ENCODE results near the gene TEAD2.

TEAD2 gene

DNA sequence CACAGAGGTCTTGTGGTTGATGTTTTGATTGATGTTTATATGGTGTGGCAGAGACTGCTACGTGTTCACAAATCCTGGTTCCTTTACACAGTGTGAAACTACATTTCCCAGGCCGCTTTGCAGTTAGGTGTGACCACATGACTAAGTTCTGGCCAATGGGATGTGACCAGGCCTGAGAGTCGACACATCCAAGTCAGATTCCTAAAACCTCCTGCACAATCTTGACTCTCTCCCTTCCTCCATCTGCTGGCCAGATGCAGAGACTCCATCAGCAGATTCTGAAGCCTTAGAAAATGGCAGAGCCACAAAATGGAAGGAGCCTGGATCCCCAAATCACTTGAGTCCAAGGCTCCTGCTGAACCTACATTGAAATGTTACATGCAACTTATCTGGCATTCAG lies 14.4 kb downstream of the TEAD2 start:
- Histone ChIP-seq H3K4me3 (ENCODE audit: low read length) (no peak overlapping the region), H3K4me1 (ENCODE audit: control insufficient read depth, insufficient read depth, low read length) (no peaks in the 10 kb centered on the region), H3K27me3 (ENCODE audit: control insufficient read depth, insufficient read depth, low read length) (no peaks in the 10 kb centered on the region), H3K36me3 (ENCODE audit: control insufficient read depth, insufficient read depth, low read length) (peaks cover 37% of the 10 kb centered on the region), H3K9me3 (ENCODE audit: control insufficient read depth, insufficient read depth, low read length) (no peaks in the 10 kb centered on the region), H3K27ac (ENCODE audit: low read length) (no peak overlapping the region)
- no peak for DNase-seq (ENCODE audit: low read depth, low spot score)
- WGBS (ENCODE audit: insufficient coverage, insufficient read length) = no CpG with 5 or more reads among the region's 3 CpGs

DNA sequence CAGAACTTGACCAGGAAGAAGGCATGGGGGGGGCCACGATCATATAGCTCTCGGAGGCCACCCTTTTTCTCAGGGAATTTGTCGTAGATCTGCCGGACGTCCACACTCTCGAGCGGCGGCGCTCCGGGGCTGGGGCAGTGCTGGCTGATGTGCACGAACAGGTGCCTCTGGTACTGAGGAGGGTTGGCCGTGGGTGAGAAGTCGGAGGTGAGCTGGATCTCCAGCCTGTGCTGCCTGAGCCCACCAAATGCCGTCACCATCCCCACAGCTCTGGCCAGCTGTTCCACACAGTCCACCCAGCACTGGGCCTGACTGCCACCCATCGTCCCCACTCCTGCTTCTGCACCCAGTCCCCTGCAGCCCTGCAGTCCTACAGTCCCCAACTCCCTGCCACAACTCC lies 15.0 kb downstream of the TEAD2 start:
- Histone ChIP-seq H3K4me3 (ENCODE audit: low read length) (no peak overlapping the region), H3K36me3 (ENCODE audit: control insufficient read depth, insufficient read depth, low read length) (peaks cover 43% of the 10 kb centered on the region), H3K27me3 (ENCODE audit: control insufficient read depth, insufficient read depth, low read length) (no peaks in the 10 kb centered on the region), H3K4me1 (ENCODE audit: control insufficient read depth, insufficient read depth, low read length) (no peaks in the 10 kb centered on the region), H3K9me3 (ENCODE audit: control insufficient read depth, insufficient read depth, low read length) (no peaks in the 10 kb centered on the region), H3K27ac (ENCODE audit: low read length) (no peak overlapping the region)
- WGBS (ENCODE audit: insufficient coverage, insufficient read length) = no CpG with 5 or more reads among the region's 15 CpGs
- DNase-seq (ENCODE audit: low read depth, low spot score) = no peak

DNA sequence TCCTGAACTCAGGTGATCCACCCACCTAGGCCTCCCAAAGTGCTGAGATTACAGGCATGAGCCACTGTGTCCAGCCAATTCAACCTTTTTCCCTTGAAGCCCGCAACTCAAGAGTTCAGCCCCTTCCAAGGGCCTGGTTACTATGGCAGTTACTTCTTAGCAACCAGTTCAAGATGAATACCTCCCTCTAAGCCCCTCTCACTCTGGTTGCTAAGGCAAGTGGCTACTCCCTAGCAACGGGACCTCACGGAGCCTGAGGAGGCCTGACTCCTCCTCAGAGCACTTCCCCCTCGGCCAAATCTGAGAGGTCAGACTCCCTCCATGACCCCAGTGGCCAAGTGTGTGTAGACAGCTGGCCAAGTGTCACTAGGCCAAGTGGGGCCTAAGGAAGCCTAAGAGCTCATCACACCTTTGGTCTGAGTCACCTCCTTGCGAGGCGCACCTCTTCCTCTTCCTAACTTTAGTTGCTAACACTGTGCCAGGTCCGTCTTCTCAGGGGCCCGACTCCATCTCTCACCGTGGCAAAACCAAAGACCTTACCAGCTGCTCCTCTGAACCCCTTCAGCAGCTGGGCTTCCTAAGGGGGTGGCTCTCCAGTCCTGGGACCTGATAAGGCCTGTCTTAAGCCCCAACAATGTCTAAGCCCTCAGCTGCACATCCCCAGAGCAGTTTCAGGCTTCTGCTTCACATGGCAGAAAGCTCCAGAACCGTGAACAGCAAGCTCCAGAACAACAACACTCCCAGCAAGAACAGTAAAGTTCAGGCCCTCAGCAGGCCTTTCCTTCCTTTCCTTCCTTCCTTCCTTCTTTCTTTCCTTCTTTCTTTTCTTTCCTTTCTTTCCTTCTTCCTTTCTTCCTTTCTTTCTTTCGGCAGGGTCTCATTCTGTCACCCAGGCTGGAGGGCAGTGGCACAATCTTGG lies 17.5 kb downstream of the TEAD2 start:
- H3K36me3 ChIP-seq (ENCODE audit: control insufficient read depth, insufficient read depth, low read length) = peaks cover 38% of the 10 kb centered on the region

DNA sequence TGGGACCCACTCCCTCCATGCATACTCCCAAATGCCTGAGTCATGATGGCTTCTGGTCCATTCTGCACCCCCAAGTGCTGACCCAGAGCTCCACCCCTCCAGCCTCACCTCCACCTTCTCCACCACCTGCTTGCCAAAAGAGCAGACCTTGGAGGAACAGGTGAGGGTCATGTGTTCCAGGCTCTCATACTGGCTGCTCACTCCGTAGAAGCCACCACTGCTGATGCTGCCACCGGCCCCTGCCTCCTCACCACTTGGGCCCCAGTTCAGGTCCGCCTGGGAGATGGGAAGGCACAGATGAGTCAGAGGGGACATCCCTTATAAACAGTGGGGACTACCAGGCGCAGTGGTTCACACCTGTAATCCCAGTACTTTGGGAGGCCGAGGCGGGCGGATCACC lies 19.1 kb downstream of the TEAD2 start:
- peaks cover 3% of the 10 kb centered on the region; the same call in 1 of the 2 replicates for H3K4me1 ChIP-seq (ENCODE audit: control insufficient read depth, insufficient read depth, low read length)
- H3K27me3 ChIP-seq (ENCODE audit: control insufficient read depth, insufficient read depth, low read length) = no peaks in the 10 kb centered on the region
- H3K4me3 ChIP-seq (ENCODE audit: low read length) = no peak overlapping the region
- no CpG with 5 or more reads among the region's 7 CpGs for WGBS (ENCODE audit: insufficient coverage, insufficient read length)
- no peak for DNase-seq (ENCODE audit: low read depth, low spot score)
- H3K9me3 ChIP-seq (ENCODE audit: control insufficient read depth, insufficient read depth, low read length) = no peaks in the 10 kb centered on the region
- H3K36me3 ChIP-seq (ENCODE audit: control insufficient read depth, insufficient read depth, low read length) = peaks cover 38% of the 10 kb centered on the region
- no peak overlapping the region for H3K27ac ChIP-seq (ENCODE audit: low read length)

More for the DNA sequence above, 17.5 kb downstream of the TEAD2 start:
- H3K27ac ChIP-seq (ENCODE audit: low read length) = no peak overlapping the region
- no peak for DNase-seq (ENCODE audit: low read depth, low spot score)
- WGBS (ENCODE audit: insufficient coverage, insufficient read length) = no CpG with 5 or more reads among the region's 11 CpGs
- H3K9me3 ChIP-seq (ENCODE audit: control insufficient read depth, insufficient read depth, low read length) = no peaks in the 10 kb centered on the region
- H3K4me3 ChIP-seq (ENCODE audit: low read length) = no peak overlapping the region
- no peaks in the 10 kb centered on the region for H3K27me3 ChIP-seq (ENCODE audit: control insufficient read depth, insufficient read depth, low read length)
- H3K4me1 ChIP-seq (ENCODE audit: control insufficient read depth, insufficient read depth, low read length) = peaks cover under 1% of the 10 kb centered on the region; the same call in 1 of the 2 replicates

DNA sequence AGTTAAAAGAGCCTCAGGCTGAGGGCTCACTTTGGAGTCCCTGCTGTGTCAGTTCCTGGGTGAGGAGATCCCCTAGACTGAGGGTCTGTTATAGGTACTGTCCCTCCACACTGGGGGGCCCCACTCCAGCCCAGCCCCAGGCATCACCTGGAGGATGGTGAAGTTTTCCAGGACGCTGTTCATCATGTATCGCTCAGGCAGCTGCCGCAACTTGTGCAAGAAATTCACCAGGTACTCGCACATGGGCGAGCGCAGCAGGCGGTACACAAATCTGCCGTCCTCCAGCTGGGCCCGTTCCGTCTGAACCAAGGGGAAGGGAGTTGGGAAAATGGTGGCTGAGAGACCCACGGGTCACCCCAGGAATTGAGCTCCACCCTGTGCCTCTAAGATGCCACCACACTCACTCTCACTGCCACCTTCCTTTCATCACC lies 19.9 kb downstream of the TEAD2 start:
- H3K9me3 ChIP-seq (ENCODE audit: control insufficient read depth, insufficient read depth, low read length) = no peaks in the 10 kb centered on the region
- no peak overlapping the region for H3K4me3 ChIP-seq (ENCODE audit: low read length)
- no peak overlapping the region for H3K27ac ChIP-seq (ENCODE audit: low read length)
- no CpG with 5 or more reads among the region's 11 CpGs for WGBS (ENCODE audit: insufficient coverage, insufficient read length)
- H3K36me3 ChIP-seq (ENCODE audit: control insufficient read depth, insufficient read depth, low read length) = peaks cover 34% of the 10 kb centered on the region
- H3K27me3 ChIP-seq (ENCODE audit: control insufficient read depth, insufficient read depth, low read length) = no peaks in the 10 kb centered on the region
- no peak for DNase-seq (ENCODE audit: low read depth, low spot score)
- peaks cover 3% of the 10 kb centered on the region; the same call in 1 of the 2 replicates for H3K4me1 ChIP-seq (ENCODE audit: control insufficient read depth, insufficient read depth, low read length)

DNA sequence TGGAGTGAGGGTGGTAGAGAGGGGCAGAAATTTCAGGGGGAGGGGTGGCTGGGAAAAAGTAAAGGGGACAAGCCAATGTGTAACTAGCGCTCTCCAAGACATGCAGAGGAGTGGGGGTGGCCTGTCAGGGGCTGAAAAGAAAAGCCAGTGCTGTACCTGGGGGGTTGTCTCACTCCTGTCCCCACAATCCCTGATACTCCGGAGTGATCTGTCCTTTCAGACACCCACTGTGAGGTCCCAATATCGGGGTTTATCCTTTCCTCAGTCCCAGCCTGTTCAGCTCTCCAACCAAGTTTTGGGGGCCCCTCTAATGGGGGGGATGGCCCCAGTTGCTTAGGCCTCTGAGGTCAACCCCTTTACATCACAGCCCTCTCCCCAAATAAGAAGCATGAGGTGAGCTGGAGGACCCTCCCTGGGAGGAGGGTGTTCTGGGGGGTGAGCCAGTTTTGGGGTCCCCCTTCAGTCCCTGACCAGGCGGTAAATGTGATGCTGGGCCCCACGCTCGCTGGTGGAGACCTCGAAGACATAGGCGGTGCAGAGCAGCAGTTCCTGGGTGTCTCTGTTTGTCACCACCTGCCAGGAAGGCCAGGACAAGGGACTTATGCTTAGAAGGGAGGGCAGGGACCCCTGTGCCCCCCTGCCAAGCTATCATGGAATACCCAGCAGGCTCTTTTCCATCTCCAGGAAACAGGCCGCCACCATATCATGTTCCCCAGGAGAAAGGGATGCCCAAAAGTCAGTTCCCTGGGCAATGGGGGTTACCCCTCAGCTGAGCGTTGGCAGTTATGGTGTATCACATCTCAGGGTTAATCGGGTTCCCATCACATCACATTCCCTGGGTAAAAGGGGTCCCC lies 21.1 kb downstream of the TEAD2 start:
- no CpG with 5 or more reads among the region's 11 CpGs for WGBS (ENCODE audit: insufficient coverage, insufficient read length)
- peaks cover 3% of the 10 kb centered on the region; the same call in 1 of the 2 replicates for H3K4me1 ChIP-seq (ENCODE audit: control insufficient read depth, insufficient read depth, low read length)
- no peak overlapping the region for H3K4me3 ChIP-seq (ENCODE audit: low read length)

DNA sequence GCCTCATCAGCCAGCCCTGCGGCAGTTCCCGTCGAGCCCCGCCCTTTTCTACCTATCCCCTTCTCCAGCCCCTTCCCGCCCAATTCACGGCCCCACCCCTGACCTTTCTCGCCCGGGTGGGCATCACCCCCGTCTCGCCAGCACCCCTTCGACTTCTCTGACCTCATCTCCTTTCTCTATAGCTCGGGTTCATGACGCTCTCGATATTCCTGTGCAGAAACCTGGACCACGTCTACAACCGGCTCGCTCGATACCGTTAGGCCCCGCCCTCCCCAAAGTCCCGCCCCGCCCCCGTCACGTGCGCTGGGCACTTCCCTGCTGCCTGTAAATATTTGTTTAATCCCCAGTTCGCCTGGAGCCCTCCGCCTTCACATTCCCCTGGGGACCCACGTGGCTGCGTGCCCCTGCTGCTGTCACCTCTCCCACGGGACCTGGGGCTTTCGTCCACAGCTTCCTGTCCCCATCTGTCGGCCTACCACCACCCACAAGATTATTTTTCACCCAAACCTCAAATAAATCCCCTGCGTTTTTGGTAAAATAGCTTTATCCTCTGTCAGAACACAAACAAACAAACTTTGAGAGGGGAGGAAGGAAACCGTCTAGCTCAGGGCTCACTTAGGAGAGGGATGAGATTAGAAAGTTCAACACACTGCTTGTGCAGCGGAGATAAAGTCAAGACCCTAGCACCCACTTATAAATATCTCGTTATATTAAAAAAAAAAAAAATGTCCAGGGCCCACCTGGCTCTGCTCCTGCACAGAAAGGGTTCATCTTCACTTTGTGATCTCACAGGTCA lies 21.9 kb downstream of the TEAD2 start:
- no CpG with 5 or more reads among the region's 36 CpGs for WGBS (ENCODE audit: insufficient coverage, insufficient read length)

More for the DNA sequence above, 21.1 kb downstream of the TEAD2 start:
- no peaks in the 10 kb centered on the region for H3K9me3 ChIP-seq (ENCODE audit: control insufficient read depth, insufficient read depth, low read length)
- no peak for DNase-seq (ENCODE audit: low read depth, low spot score)
- no peak overlapping the region for H3K27ac ChIP-seq (ENCODE audit: low read length)
- H3K27me3 ChIP-seq (ENCODE audit: control insufficient read depth, insufficient read depth, low read length) = no peaks in the 10 kb centered on the region
- H3K36me3 ChIP-seq (ENCODE audit: control insufficient read depth, insufficient read depth, low read length) = peaks cover 26% of the 10 kb centered on the region

DNA sequence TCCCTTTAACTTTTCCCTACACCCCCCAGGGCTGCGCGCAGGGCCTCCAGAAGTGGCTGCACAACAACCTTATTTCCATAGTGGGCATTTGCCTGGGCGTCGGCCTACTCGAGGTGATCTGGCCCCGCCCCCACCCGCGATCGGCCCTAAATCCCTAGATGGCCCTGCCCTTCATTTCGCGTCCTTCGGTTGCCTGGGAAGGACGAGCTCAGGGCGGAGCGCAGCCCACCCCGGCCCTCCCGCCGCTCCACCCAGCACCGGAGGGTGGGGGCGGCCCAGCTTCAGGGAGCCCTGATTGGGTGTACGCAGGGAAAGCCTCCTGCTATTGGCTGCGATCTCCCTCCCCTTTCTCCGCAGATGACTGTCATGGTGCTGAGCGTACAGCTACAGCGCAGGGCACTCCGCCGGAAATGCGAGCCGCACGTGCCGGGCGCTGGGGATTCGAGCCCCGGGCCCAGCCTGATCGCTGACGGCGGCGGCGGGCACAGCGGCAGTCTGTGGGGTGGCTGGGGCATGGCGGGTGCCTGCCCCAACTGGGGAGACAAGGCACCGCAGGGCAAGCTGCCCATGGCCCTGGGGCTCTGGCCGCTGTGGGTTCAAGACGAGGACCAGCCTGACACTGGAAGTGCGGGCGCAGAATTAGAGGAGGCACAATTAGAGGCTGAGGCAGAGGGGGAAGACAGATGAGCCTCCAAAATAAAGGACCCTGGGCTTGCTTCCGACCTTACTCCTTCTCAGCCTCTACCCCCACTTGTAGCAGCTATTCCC lies 22.7 kb downstream of the TEAD2 start:
- Histone ChIP-seq H3K9me3 (ENCODE audit: control insufficient read depth, insufficient read depth, low read length) (no peaks in the 10 kb centered on the region), H3K27ac (ENCODE audit: low read length) (no peak overlapping the region), H3K4me1 (ENCODE audit: control insufficient read depth, insufficient read depth, low read length) (peaks cover 3% of the 10 kb centered on the region; the same call in 1 of the 2 replicates), H3K4me3 (ENCODE audit: low read length) (peak overlapping the region; percentile 4; the same call in 1 of the 2 replicates), H3K36me3 (ENCODE audit: control insufficient read depth, insufficient read depth, low read length) (peaks cover 20% of the 10 kb centered on the region), H3K27me3 (ENCODE audit: control insufficient read depth, insufficient read depth, low read length) (no peaks in the 10 kb centered on the region)
- no peak for DNase-seq (ENCODE audit: low read depth, low spot score)
- WGBS (ENCODE audit: insufficient coverage, insufficient read length) = no CpG with 5 or more reads among the region's 47 CpGs

More for the DNA sequence above, 21.9 kb downstream of the TEAD2 start:
- H3K27me3 ChIP-seq (ENCODE audit: control insufficient read depth, insufficient read depth, low read length) = no peaks in the 10 kb centered on the region
- H3K9me3 ChIP-seq (ENCODE audit: control insufficient read depth, insufficient read depth, low read length) = no peaks in the 10 kb centered on the region
- H3K36me3 ChIP-seq (ENCODE audit: control insufficient read depth, insufficient read depth, low read length) = peaks cover 26% of the 10 kb centered on the region
- no peak overlapping the region for H3K27ac ChIP-seq (ENCODE audit: low read length)
- H3K4me1 ChIP-seq (ENCODE audit: control insufficient read depth, insufficient read depth, low read length) = peaks cover 3% of the 10 kb centered on the region; the same call in 1 of the 2 replicates
- peak overlapping the region; percentile 5; the same call in 1 of the 2 replicates for H3K4me3 ChIP-seq (ENCODE audit: low read length)
- DNase-seq (ENCODE audit: low read depth, low spot score) = no peak

DNA sequence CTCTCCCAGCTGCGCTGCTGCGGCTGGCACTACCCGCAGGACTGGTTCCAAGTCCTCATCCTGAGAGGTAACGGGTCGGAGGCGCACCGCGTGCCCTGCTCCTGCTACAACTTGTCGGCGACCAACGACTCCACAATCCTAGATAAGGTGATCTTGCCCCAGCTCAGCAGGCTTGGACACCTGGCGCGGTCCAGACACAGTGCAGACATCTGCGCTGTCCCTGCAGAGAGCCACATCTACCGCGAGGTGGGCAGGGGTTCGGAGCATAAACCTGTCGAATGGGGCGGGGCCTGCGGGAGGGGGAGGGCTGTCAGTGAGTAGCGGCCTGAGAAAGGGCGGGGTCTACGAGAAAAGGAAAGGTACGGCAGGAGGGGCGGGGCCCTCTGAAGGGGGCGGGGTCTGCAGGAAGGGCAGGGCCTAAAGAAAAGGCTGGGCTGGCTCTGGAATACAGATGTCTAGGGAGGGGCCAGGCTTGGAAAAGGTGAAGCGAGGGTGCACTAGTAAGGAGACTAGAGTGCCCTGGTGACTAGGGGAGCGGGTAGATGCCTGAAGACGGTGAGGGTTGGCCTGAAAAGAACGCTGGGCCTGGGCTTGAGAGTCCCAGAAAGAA lies 23.4 kb downstream of the TEAD2 start:
- H3K9me3 ChIP-seq (ENCODE audit: control insufficient read depth, insufficient read depth, low read length) = no peaks in the 10 kb centered on the region
- no CpG with 5 or more reads among the region's 30 CpGs for WGBS (ENCODE audit: insufficient coverage, insufficient read length)
- H3K36me3 ChIP-seq (ENCODE audit: control insufficient read depth, insufficient read depth, low read length) = peaks cover 19% of the 10 kb centered on the region
- H3K4me1 ChIP-seq (ENCODE audit: control insufficient read depth, insufficient read depth, low read length) = peaks cover 3% of the 10 kb centered on the region; the same call in 1 of the 2 replicates
- no peaks in the 10 kb centered on the region for H3K27me3 ChIP-seq (ENCODE audit: control insufficient read depth, insufficient read depth, low read length)
- no peak overlapping the region for H3K27ac ChIP-seq (ENCODE audit: low read length)
- H3K4me3 ChIP-seq (ENCODE audit: low read length) = peak overlapping the region; percentile 4; the same call in 1 of the 2 replicates
- no peak for DNase-seq (ENCODE audit: low read depth, low spot score)
